Left lobe of liver (tissue), 2 donors: ENCODE data around the gene PRDX3. TPM values are rescaled to one million over a fixed set of nuclear protein-coding genes. Genes with fewer than 3 reads are reported as not detected.
"Not testable (repeated sequence)": the region's sequence is repeated elsewhere in the genome, so short reads cannot be mapped to it uniquely, and the experiment has no call there.

Experiments
- ATAC-seq: fragments of 200-7000 bp; cut with Tn5 transposase; one replicate; pipeline ENCODE4 v1.9.1; 2020; ENCODE audit warnings: mild to moderate bottlenecking, moderate library complexity
- DNase-seq: peaks from one replicate; pipeline ENCODE4 v3.0.0-alpha.2; 2020; ENCODE audit warnings: low spot score
- total RNA-seq: library from RNA; stranded (reverse); gene quantifications from one replicate; pipeline ENCODE4 v1.2.1, GENCODE V29; 2021
- donor health status: DM: no; HTN: no; CAD: no; lungs with moderate emphysema.
- donor health status: DM: no; HTN: yes; CAD: no.

Gene PRDX3
- total RNA-seq, 1 donor from 2014 or later = 157 TPM

DNA sequence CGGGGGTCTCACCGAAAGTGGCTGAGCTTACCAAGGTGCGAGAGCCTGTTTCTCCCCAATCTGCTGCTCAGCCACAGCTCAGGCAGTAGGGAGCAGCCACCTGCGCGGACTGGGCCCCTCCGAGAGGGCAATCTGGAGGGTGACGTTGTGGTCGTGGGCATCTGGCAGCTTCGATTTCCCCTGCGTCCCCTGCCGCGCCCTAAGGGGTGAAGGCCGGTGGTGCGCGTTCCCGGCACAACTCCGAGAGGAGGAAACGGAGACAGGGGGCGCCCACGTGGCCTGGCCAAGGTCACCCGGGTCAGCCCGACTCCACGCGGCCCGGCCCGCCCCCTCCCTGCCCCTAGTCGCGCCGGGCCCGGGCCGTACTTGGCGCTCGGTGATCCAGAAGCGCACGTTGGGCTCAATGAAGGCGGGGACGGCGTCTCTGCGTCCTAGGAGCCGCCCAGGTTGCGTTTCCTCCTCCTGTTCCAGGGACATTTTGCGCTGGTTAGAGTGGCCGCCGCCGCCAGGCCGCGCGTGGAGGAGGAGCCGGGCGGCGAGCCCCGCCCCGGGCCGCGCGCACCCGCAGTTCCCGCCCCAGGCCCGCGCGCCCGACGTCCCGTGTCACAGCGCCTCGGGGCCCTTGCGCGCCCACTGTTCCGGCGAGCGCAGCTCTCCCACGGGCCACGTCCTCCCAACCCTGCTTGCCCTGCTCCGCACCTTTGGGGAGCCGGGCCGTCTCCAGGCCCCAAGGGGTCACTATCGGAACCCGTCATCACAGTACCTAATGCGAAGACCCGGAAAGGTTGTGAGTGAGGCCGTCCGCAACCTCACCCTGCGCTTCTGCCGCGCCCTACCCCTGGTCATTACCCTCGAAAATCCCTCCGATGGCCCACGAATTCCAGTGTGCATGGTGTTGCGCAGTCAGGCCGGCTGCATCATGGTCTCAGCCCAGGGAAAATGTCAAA, 13.2 kb downstream of the PRDX3 start, which contains the start of gene SFXN4:
TSS of gene SFXN4 (minus strand) at position 544 of the 947 bp plus-strand sequence. CDS start at position 477, 67 bp downstream.
- ATAC-seq (peak; percentile 94), DNase-seq (peak; percentile 88)

GRCh38 chr10:119162452-119163092, 16.0 kb downstream of the PRDX3 start:
- DNase-seq = no peak
- no peak for ATAC-seq

GRCh38 chr10:119161680-119162451, 16.7 kb downstream of the PRDX3 start:
- ATAC-seq = no peak
- DNase-seq = peak; percentile 65

DNA sequence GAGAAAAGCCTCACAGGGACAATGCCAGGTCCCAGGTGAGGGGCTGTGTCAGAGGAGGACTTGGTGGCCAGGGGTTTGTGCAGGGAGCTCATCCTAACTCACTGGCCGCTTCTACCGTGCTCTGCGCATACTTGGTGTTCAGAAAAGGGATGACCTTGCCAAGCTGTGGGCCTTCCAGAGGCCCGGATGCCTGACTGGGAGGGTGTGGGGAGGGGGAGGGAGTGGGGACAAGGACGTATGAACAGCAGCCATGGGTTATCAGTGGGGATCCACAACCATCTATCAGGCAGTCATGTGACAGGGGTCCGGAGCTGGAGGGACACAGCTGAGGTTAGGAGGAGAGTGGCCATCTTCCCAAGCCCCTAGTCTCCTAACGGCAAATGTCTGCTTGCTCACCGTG, 19.3 kb downstream of the PRDX3 start:
- DNase-seq = no peak
- no peak for ATAC-seq

DNA sequence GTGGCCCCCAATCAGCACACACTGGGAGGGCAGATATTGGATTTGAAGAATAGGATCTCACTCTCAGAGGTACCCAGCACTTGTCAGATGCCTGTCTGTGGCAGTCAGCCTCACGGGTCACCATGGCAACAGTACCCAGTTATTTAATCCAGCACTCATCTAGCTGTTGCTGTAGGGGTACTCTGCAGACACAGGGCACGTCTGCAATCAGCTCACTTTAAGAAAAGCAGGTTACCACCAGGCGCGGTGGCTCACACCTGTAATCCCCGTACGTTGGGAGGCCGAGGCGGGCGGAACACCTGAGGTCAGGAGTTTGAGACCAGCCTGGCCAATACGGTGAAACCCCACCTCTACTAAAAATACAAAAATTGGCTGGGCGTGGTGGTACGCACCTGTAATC, 25.0 kb downstream of the PRDX3 start:
- no peak for DNase-seq
- no peak for ATAC-seq

DNA sequence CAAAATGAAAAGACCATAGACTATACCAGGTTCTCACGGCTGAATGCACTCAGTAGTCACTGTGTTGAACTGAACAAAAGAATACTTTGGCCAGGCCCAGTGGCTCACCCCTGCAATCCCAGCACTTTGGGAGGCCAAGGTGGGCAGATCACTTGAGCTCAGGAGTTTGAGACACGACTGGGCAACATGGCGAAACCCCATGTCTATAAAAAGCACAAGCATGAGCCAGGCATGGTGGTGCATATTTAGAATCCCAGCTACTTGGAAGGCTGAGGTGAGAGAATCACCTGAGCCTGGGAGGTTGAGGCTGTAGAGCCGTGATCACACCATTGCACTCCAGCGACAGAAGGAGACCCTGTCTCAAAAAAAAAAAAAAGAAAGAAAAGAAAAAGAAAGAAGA, 25.6 kb downstream of the PRDX3 start:
- DNase-seq (no peak), ATAC-seq (no peak)

GRCh38 chr10:119151601-119152000, 27.0 kb downstream of the PRDX3 start:
- not testable (repeated sequence) for ATAC-seq, DNase-seq

GRCh38 chr10:119149729-119150128, 28.9 kb downstream of the PRDX3 start:
- no peak for DNase-seq
- no peak for ATAC-seq

DNA sequence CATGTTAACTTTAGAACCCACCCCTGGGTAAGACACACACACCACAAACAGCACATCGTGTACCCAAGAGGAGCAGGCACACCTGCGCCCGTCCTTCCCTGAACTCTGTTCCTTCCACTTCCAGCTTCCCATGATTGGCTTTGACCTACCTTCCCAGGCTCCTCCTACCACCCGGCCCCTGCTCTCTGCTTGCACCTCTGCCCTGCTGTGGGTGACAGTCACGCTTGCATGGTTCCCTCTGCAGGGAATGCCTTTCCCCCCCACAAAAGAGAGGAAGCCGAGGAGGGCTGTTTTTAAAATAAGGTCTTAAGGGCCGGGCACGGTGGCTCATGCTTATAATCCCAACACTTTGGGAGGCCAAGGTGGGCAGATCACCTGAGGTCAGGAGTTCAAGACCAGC, 29.5 kb downstream of the PRDX3 start:
- DNase-seq (no peak), ATAC-seq (no peak)

DNA sequence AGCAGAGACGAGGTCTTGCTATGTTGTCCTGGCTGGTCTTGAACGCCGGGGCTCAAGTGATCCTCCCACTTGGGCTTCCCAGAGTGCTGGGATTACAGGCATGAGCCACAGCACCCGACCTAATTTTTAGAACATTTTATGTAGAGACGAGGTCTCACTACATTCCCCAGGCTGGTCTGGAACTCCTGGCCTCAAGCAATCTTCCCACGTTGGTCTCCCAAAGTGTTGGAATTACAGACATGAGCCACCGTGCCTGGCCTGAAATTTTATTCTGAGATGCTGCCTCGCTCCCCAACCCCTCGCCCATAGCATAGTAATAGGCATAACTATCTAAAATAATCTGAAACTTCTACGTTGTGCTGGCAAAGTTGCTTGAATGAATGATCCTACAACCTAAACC, 35.0 kb downstream of the PRDX3 start:
- no peak for DNase-seq
- ATAC-seq = no peak

DNA sequence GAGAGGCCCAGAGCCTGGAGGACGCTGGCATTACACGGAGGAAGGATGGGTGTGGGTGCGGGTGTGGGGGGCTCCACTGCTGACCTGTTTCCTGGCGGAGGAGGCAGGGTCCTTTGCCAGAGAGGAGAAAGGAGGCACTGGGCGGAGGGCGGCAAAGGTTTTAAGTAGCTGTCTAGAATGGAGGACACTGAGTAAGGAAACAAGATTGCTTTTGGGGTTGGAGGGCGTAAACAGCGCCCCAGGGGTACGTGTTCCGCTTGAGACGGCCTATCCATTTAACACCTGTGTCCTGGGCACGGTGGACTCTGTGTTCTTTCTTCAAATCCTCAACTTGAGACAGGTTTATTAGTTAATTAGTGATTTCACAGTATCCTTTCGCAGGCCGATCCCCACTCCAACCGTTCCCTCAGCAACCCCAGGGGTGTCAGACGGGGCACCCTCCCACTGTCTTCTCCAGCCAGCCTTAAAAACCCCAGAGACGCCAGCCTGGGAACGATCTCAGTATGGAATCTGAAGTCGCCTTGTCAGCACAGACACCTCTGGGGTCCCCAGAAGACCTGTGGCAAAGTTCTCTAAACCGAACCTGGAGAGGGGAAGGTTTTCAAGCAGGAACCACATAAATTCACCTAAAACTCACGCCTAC, 37.9 kb downstream of the PRDX3 start:
- DNase-seq = no peak
- no peak for ATAC-seq

DNA sequence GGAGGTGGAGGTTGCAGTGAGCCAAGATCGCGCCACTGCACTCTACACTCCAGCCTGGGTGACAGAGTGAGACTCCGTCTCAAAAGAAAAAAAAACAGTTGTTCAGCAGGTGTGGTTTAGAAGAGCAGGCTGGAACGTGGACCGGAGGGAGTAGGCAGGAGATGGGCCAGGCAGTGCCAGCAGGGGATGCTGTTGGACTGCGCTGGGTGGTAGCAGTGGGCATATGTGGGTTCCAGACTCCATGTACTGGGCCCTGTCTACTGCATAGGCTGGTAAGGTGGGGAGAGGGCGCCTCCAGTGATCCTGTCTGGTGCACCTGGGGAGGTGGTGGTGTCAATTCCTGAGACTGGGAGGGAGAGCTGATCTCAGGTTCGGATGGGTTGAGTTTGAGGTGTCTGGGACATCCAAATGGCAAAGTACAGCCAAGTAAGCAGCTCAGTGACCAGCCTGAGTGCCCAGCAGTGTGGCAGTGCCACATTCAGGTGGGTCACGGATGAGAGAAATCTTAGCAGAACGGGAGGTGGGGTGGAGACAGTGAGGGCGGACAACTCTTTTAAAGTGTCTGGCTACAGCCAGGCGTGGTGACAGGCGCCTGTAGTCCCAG, 39.0 kb downstream of the PRDX3 start:
- DNase-seq (no peak), ATAC-seq (peak; percentile 69)

DNA sequence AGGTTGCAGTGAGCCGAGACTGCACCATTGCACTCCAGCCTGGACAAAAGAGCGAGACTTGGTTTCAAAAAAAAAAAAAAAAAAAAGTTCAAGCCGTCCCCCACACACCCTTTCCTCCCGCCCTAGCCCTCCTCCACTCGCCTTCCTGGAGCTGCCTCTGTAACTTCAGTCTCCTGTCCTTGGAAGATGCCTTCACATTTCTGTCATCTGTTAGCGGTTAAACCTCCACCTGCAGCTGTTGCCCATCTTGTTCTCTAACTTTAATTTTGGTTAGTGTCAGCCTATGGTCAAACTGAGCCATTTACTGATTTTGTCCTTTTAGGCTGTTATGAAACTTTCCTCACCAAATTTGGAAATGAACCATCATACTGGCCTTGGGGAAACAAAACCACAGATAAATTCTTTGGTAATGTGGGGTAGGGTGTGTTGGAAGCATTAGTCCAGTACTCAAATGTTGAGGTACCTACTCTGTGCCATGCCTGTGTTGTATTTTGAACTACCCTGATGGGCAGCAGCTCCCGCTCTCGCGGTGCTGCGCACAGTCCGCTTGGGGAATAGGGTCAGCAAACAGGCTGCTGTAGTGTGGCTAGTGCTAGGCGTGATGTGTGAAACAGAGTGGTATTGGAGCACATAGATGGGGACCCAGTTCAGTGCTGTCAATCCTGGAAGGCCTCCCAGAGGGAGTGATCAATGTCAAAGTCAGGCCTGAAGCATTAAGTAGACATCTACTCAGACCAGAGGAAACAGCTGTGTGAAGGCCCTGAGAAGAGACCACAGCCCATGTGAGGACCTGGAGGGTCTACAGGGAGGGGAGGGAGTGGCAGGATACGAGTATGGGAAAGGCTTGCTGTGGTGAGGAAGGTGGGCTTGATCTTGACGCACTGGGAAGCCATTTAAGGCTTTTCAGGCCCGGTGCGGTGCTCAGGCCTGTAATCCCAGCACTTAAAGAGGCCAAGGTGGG, 40.0 kb downstream of the PRDX3 start:
- DNase-seq (no peak), ATAC-seq (no peak)

DNA sequence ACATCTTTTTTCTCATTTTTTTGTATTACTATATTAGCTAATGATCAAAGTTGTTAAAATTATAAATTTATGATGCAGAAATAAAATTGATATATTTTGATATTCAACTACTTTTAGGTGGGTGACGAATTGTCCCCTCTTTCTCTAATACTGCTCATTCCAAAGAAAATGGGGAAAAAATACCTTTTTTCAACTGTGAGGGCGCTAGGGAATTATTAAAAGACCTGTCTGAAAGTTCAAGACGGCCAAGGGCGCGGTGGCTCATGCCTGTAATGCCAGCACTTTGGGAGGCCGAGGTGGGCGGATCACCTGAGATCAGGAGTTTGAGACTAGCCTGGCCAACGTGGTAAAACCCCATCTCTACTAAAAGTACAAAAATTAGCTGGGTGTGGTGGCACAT, 40.7 kb downstream of the PRDX3 start:
- DNase-seq = not testable (repeated sequence)

DNA sequence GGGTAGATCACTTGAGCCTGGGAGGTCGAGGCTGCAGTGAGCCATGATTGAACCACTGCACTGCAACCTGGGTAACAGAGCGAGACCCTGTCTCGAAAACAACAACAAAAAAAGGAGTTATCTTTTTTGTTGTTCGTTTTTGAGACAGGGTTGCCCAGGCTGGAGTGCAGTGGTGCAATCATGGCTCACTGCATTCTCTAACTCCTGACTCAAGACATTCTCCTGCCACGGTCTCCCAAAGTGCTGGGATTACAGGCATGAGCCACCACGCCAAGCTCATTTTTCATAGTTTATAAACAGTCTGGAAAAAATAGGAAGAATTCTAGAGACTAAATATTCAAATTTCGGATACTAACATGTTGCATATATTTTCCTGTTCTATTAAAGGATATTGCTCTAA, 42.5 kb downstream of the PRDX3 start:
- DNase-seq = no peak
- no peak for ATAC-seq

More for the DNA sequence above, 40.7 kb downstream of the PRDX3 start:
- ATAC-seq = not testable (repeated sequence)

DNA sequence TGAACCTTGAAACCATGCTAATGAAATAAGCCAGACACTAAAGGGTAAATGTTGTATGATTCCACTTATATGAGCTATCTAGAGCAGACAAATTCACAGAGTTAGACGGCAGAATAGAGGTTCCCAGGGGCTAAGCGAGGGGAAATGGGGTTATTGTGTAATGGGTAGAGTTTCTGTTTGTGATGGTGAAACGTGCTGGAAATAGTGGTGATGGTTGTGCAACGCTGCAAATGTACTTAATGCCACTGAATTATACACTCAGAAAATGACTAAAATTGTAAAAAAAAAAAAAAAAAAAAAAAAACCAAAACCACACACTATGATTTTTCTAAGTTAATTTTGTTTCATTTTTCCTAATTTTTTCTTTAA, 43.1 kb downstream of the PRDX3 start:
- peak; percentile 62 for ATAC-seq

DNA sequence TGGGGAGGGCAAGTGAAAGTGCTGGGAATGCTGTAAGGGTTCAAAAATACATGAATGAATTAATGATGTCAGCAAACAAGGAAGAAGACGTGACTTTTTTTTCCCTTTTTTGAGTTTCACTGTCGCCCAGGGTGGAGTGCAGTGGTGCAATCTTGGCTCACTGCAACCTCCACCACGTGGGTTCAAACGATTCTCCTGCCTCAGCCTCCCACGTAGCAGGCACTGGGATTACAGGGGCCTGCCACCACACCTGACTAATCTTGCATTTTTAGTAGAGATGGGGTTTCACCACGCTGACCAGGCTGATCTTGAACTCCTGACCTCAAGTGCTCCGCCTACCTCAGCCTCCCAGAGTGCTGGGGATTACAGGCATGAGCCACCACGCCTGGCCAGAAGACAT, 44.7 kb downstream of the PRDX3 start:
- no peak for ATAC-seq
- DNase-seq = no peak

More for the DNA sequence above, 43.1 kb downstream of the PRDX3 start:
- DNase-seq = peak; percentile 69

DNA sequence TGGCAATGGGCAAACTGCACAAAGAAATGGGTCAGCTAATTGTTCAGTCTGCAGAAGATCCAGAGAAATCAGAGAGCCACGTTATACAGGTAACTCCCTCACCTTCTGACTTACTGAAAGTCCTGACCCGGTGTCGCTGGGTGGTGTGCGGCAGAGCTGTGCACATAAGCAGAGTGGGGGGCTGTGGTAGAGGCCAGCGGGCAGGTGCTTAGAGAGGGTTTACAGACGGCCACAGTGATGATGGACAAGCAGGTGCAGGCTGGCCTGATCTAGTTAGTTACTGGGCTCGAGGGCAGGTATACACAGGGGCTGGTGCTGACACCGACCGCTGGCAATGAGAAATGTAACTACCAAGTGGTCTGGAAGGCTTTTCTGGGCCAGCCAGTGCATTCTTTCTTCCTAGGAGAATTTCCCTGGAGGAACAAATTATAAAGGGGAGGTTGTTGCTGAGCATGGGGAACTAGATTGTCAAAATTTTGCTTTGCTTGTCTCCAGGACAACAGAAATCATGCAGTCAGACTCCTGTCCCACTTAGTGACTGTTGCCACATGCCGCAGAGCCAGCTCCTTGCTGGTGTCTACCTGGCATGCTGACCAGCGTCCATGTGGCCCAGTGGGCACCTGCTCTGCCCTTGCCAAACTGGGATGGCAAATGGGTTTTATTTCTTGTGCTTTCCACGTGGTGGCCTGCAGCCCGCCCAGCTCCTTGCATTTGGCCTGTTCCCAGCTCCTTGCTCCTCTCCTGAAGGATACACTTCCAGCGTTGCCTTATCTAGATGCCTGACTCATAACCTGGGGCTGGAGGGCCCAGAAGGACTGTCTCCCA, 45.9 kb downstream of the PRDX3 start:
- DNase-seq (no peak), ATAC-seq (peak; percentile 10)
